Pulmonary artery endothelial cell (primary cell): ENCODE measurements around the gene SRCAP. TPM values are rescaled to one million over a fixed set of nuclear protein-coding genes. Genes with fewer than 3 reads are reported as not detected.

Experiments
- total RNA-seq: library from RNA; depleted of rRNA; stranded (reverse); fragments of >200 nt; gene quantifications from 2 replicates; pipeline ENCODE4 v1.2.3, GENCODE V29; 2014

The SRCAP gene
- total RNA-seq, 1 donor from 2014 or later = 33.4 TPM

Other genes with a start within 250 kb of the SRCAP start
- gene ITGAL, start 226.4 kb upstream of the SRCAP start, total RNA-seq = under 0.01 TPM in 1 of 2 replicates, not detected in the other
- gene ZNF768, start 172.6 kb upstream of the SRCAP start, total RNA-seq = 21.2 and 21.6 TPM in 2 replicates
- 5.7 and 7.0 TPM in 2 replicates for gene ZNF747, start 164.3 kb upstream of the SRCAP start, total RNA-seq
- 4.3 and 4.5 TPM in 2 replicates for gene ZNF764, start 140.8 kb upstream of the SRCAP start, total RNA-seq
- gene ZNF688, start 127.5 kb upstream of the SRCAP start, total RNA-seq = 6.7 and 7.4 TPM in 2 replicates
- gene ZNF785, start 113.5 kb upstream of the SRCAP start, total RNA-seq = 8.0 and 9.4 TPM in 2 replicates
- 4.3 and 5.0 TPM in 2 replicates for gene ZNF689, start 88.8 kb upstream of the SRCAP start, total RNA-seq
- 6.7 and 11.1 TPM in 2 replicates for gene PRR14, start 48.2 kb upstream of the SRCAP start, total RNA-seq
- 12.4 and 14.0 TPM in 2 replicates for gene FBRS, start 40.7 kb upstream of the SRCAP start, total RNA-seq
- gene PHKG2, start 49.3 kb downstream of the SRCAP start, total RNA-seq = 20.9 and 21.2 TPM in 2 replicates
- gene CFAP119, start 62.9 kb downstream of the SRCAP start, total RNA-seq = 1.3 and 1.6 TPM in 2 replicates
- 63.8 and 99.4 TPM in 2 replicates for gene RNF40, start 63.2 kb downstream of the SRCAP start, total RNA-seq
- gene ZNF629, start 88.0 kb downstream of the SRCAP start, total RNA-seq = 6.1 and 7.8 TPM in 2 replicates
- gene BCL7C, start 194.9 kb downstream of the SRCAP start, total RNA-seq = 28.8 and 30.7 TPM in 2 replicates
- 0.20 and 0.21 TPM in 2 replicates for gene CTF1, start 197.4 kb downstream of the SRCAP start, total RNA-seq
- gene FBXL19, start 224.4 kb downstream of the SRCAP start, total RNA-seq = 27.0 and 29.7 TPM in 2 replicates
- 12.4 and 19.5 TPM in 2 replicates for gene ORAI3, start 249.9 kb downstream of the SRCAP start, total RNA-seq